Thymus (tissue), 11 donors: ENCODE measurements around the gene FRMD4A. TPM values are rescaled to one million over a fixed set of nuclear protein-coding genes. Genes with fewer than 3 reads are reported as not detected.

Experiments
- DNase-seq, 9 donors: peaks; one replicate each; pipeline ENCODE4 v3.0.0-alpha.2; 2013; ENCODE audit warnings: low spot score in 9 of 9, low read depth in 6 of 9, missing footprints in 1 of 9
- H3K27ac ChIP-seq, 2 donors: one replicate each; pipeline ENCODE4 v1.5.1; 2013; ENCODE audit warnings: control low read depth in 1 of 2, low read depth in 1 of 2, low read length in 1 of 2, mild to moderate bottlenecking in 1 of 2, moderate library complexity in 1 of 2
- H3K27me3 ChIP-seq, 2 donors: one replicate each; pipeline ENCODE4 v1.5.1; 2013; ENCODE audit warnings: low read length in 1 of 2; ENCODE audit not compliant: control insufficient read depth in 2 of 2, insufficient read depth in 1 of 2
- H3K36me3 ChIP-seq, 2 donors: one replicate each; pipeline ENCODE4 v1.5.1; 2013; ENCODE audit warnings: low read length in 1 of 2, mild to moderate bottlenecking in 1 of 2, moderate library complexity in 1 of 2; ENCODE audit not compliant: control insufficient read depth in 2 of 2, insufficient read depth in 2 of 2
- H3K4me1 ChIP-seq, 2 donors: one replicate each; pipeline ENCODE4 v1.5.1; 2013; ENCODE audit warnings: low read length in 2 of 2; ENCODE audit not compliant: control insufficient read depth in 2 of 2, insufficient read depth in 2 of 2
- H3K4me3 ChIP-seq, 2 donors: one replicate each; pipeline ENCODE4 v1.5.1; 2013; ENCODE audit warnings: low read length in 2 of 2, control low read depth in 1 of 2, mild to moderate bottlenecking in 1 of 2
- H3K9me3 ChIP-seq, 2 donors: one replicate each; pipeline ENCODE4 v1.5.1; 2013; ENCODE audit warnings: low read length in 1 of 2, mild to moderate bottlenecking in 1 of 2; ENCODE audit not compliant: control insufficient read depth in 2 of 2, insufficient read depth in 1 of 2
- WGBS: extraction: QIAGEN DNeasy Blood & Tissue Kit; methylation state at CpG from one replicate; pipeline ENCODE4 v1.1.7; 2013; 5-methylcytosine and 5-hydroxymethylcytosine counted together
- polyA plus RNA-seq: library from polyadenylated mRNA; stranded (reverse); fragments of 200-250 nt; gene quantifications from one replicate; pipeline ENCODE4 v1.2.3, GENCODE V29; 2013
- total RNA-seq: library from RNA; stranded (reverse); fragments of 120-200 nt; gene quantifications from one replicate; pipeline ENCODE4 v1.2.4, GENCODE V29; 2013
- donor health status: healthy.

The FRMD4A gene
- total and polyA plus RNA-seq, 2 donors = 13.3 to 16.2 TPM

DNA sequence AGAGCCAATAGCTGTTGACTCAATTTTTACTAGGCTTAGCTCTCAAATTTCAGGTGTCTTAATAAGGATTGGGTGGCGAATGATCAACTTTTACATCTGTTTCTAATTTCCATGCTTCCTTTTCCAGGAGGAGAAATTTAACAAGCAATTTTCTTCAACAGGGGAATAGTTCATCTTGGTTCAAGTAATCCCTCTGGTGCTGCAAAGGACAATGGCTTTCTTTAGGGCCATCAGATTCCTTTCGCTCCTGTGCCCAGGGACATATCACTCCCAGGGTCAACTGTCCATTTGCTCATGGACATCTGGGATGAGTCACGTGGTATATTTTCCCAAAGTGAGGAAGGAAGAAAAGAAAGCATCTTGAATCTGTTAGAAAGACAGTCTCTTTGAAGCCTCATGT is 313.3 kb downstream of the FRMD4A start:
- Histone ChIP-seq H3K36me3 (no peaks in the 10 kb centered on the region), H3K9me3 (no peaks in the 10 kb centered on the region), H3K27ac (no peak overlapping the region), H3K27me3 (no peaks in the 10 kb centered on the region), H3K4me1 (peaks cover 0 to 6% of the 10 kb centered on the region in 2 donors), H3K4me3 (no peak overlapping the region)
- WGBS = 74% methylated on average over 3 of the region's 3 CpGs
- DNase-seq = no peak

DNA sequence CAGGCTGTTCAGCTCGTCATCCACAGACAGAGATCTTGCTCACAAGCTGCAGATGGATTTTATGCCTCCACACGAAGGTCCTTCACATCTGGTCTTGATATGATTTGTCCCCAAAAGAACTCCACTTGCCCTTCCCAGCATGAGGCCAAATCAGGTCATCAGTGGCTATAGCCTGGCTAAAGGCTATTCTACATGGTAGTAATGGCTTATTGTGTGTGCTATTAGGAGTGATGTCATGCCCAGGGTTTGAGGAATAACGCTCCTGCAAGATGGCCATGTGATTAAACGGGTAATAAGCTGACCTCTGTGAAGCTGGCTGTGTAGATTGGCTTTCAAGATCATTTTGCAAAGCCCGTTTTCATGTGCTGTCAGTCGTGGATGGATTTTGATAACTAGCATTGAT is 313.8 kb downstream of the FRMD4A start:
- no peak overlapping the region for H3K27ac ChIP-seq
- no peak for DNase-seq
- H3K36me3 ChIP-seq = no peaks in the 10 kb centered on the region
- H3K4me3 ChIP-seq = no peak overlapping the region
- no peaks in the 10 kb centered on the region for H3K27me3 ChIP-seq
- H3K4me1 ChIP-seq = peaks cover 0 to 6% of the 10 kb centered on the region in 2 donors
- no peaks in the 10 kb centered on the region for H3K9me3 ChIP-seq
- 97% methylated on average over 6 of the region's 6 CpGs for WGBS

DNA sequence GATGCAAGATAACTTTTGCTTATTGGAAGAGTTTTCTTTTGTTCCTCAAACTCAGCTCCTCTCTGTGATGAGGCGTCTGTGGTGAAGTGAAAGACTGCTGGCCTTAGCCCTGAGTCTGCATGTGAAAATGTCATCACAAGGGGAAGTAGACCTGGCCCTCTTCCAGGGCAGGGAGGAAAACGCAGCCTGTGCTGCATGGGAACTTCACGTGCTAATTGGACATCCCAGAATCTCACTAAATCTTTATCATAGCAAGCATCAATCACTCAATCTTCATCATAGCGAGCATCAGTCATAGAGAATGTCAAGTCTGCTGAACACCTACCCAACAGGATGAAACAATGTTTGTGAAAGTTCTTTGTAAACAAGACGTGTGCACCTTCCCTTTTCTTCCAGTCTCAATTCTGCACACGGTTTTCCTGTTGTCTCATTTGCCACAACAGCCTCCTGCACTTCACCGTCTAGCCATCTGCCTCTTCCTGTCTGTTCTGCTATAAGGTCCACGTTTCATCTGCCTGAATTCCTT is 314.6 kb downstream of the FRMD4A start:
- no peak overlapping the region for H3K4me3 ChIP-seq
- H3K9me3 ChIP-seq = no peaks in the 10 kb centered on the region
- H3K4me1 ChIP-seq = peaks cover 0 to 6% of the 10 kb centered on the region in 2 donors
- H3K36me3 ChIP-seq = no peaks in the 10 kb centered on the region
- no peaks in the 10 kb centered on the region for H3K27me3 ChIP-seq
- H3K27ac ChIP-seq = no peak overlapping the region
- WGBS = 16% methylated on average over 8 of the region's 8 CpGs
- peak in 1 of 9 donors; percentile 43 for DNase-seq

DNA sequence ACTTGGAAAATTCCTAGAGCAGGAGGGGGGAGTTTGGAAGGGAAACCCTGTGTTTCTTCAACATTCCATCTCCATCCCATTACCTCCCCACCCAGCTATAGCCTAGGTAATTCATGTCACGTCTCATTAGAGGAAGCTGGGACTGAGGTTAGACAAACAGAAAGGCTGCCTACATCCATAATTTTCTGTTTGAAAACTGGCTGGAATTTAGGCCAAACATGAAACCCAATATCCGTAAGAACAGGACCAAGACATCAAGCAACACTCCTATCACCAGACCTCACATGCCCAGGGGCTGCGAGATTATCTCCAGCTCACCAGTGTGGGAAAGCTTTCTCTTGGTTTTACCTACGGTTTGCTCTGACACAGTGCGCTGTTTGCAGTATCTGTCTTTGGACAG is 316.3 kb downstream of the FRMD4A start:
- Histone ChIP-seq H3K36me3 (no peaks in the 10 kb centered on the region), H3K4me1 (peaks cover 8 to 16% of the 10 kb centered on the region in 2 donors), H3K4me3 (no peak overlapping the region), H3K27ac (no peak overlapping the region), H3K27me3 (no peaks in the 10 kb centered on the region), H3K9me3 (no peaks in the 10 kb centered on the region)
- 95% methylated on average over 5 of the region's 5 CpGs for WGBS
- DNase-seq = no peak

DNA sequence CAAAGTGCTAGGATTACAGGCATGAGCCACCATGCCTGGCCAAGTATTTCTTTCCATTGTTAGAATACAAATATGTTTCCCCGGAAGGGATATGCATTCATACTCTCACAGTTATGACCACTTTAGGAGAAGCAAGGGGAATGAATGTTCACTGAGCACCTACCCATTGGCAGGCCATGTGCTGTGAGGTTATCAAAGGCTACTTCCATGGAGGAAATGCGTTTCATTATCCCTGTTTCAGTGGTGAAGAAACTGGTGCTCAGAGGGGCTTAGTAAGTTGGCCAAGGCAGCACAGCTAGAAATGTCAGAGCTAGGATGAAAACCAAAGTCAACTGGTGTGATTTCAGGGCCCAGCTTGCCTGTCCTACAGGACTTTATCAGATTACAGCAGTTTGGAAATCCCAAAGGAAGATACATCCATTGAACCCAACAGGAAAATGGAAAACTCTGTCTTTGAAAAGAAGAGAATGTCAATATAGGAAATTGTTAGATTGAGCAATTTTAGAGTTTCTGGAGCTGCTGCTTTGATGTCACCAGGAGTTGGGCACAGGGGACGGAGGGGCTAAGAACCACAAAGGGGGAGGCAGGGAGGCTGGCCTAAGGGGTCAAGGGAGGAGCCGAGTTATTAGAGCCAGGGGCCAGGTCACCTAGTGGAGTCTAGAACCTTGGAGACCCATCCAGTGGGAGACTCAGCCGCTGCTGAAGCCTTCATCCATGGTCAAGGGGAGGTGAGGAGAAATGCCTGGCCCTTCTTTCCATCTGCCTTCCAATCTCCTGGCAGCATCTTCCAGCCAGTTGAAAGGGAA is 319.8 kb downstream of the FRMD4A start:
- Histone ChIP-seq H3K4me1 (peaks cover 14 to 36% of the 10 kb centered on the region in 2 donors), H3K27ac (no peak overlapping the region), H3K9me3 (no peaks in the 10 kb centered on the region), H3K36me3 (no peaks in the 10 kb centered on the region), H3K4me3 (no peak overlapping the region), H3K27me3 (no peaks in the 10 kb centered on the region)
- WGBS = 98% methylated on average over 5 of the region's 5 CpGs
- DNase-seq = no peak

DNA sequence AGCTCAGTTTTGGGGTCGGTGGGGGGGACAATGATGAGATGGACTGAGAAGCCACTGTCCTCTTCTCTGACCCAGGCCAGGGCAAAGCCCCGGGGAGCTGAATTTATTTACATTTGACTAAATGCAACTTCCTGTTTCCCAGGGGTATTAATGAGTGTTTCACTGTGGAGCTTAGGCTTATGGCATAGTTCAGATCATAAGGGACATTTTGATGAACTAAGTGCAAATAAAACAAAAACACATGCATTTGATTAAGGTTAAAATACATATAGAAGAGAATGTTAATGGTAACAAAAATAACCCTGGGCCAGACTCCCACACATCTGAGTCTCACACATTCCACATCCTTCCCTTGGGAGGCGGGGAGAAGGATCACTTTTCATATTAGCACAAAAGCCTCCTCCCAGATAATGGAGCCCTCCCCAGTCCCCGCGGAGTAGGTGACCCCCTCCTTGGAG is 320.6 kb downstream of the FRMD4A start:
- H3K4me3 ChIP-seq = peak overlapping the region in 1 of 2 donors; percentile 35
- H3K9me3 ChIP-seq = no peaks in the 10 kb centered on the region
- DNase-seq = peak in 1 of 9 donors; percentile 24
- 50% methylated on average over 5 of the region's 5 CpGs for WGBS
- peak overlapping the region in 1 of 2 donors; percentile 81 for H3K27ac ChIP-seq
- H3K27me3 ChIP-seq = no peaks in the 10 kb centered on the region
- no peaks in the 10 kb centered on the region for H3K36me3 ChIP-seq
- H3K4me1 ChIP-seq = peaks cover 14 to 31% of the 10 kb centered on the region in 2 donors

DNA sequence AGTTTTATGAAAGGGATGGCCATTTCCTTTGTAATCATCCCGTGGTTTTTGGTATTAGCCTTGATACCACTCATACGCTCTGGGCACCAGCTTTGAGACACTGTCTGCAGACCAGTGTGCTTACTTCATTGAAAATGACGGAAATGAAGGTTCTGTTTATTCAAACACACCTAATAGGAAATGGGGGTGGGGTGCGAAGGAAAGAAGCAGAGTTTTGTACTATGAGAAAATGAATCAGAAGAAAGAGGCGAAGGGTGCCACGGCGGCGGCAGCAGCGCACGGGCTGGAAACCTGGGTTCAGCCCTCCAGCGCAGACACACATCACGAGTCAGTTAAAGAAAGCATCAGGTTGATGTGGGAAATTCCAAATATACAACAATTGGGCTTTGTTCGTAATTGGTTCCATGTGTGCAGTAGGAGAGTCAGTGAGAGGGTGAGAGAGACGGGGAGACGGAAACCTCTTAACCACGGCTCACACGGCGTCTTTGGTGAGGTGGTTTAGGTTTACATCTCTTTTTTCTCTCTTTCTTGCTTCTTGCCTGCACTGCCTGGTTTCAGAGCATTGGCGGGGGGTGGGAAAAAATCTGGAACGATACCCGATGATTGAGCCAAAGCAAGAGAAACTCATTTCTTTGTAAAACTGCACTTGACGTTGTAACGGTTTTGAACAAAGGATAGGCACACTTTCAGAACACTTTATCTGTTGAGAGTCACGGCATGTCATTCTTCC is 321.2 kb downstream of the FRMD4A start:
- H3K4me3 ChIP-seq = peak overlapping the region; percentile 20 to 35
- H3K4me1 ChIP-seq = peaks cover 14 to 31% of the 10 kb centered on the region in 2 donors
- peak; percentile 44 to 90 (median 66) for DNase-seq
- no peaks in the 10 kb centered on the region for H3K36me3 ChIP-seq
- 26% methylated on average over 24 of the region's 24 CpGs for WGBS
- no peaks in the 10 kb centered on the region for H3K27me3 ChIP-seq
- H3K9me3 ChIP-seq = no peaks in the 10 kb centered on the region
- peak overlapping the region; percentile 81 to 84 for H3K27ac ChIP-seq

DNA sequence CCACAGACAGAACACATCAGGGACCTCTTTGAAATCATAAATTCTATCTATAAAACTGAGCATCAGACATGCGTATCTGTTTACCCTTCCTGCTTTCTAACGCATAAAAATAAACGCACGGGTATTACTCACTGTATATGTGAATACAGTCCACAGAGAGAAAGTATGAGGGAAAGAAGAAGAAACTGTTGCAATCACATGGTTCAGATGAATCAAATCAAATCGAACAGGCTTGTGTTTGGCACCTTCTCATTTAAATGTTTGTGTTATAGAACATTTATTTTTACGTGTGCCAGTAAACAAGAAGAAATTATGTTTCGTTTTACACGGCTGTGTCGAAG is 322.0 kb downstream of the FRMD4A start:
- DNase-seq = peak in 1 of 9 donors; percentile 26
- no peaks in the 10 kb centered on the region for H3K36me3 ChIP-seq
- no peaks in the 10 kb centered on the region for H3K27me3 ChIP-seq
- no peak overlapping the region for H3K4me3 ChIP-seq
- WGBS = 84% methylated on average over 9 of the region's 9 CpGs
- peaks cover 14 to 31% of the 10 kb centered on the region in 2 donors for H3K4me1 ChIP-seq
- H3K9me3 ChIP-seq = no peaks in the 10 kb centered on the region
- H3K27ac ChIP-seq = peak overlapping the region in 1 of 2 donors; percentile 81

DNA sequence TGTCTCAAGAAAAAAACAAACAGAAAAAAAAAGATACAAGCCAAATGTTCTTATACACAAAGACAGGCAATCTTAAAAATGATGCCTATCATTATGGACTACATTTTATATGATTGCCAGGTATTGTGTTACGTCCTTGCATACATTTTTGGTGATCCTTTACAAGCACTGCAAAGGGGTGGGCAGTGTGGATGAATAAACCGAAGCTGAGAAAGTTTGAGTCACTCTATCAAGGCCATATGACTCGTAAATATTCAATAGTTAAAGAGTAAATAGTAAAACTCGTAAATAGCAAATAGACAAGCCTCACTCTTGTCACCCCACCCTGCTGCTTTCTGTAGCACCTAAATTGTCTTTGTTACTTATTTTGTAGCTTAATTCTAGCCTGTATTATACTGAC is 326.2 kb downstream of the FRMD4A start:
- DNase-seq = no peak
- Histone ChIP-seq H3K27ac (no peak overlapping the region), H3K27me3 (no peaks in the 10 kb centered on the region), H3K4me1 (peaks cover 6 to 36% of the 10 kb centered on the region in 2 donors), H3K36me3 (no peaks in the 10 kb centered on the region), H3K9me3 (no peaks in the 10 kb centered on the region), H3K4me3 (no peak overlapping the region)
- 96% methylated on average over 4 of the region's 4 CpGs for WGBS
